ENCODE measurements around the gene WASHC4. TPM values are rescaled to one million over a fixed set of nuclear protein-coding genes. Genes with fewer than 3 reads are reported as not detected.

WASHC4 gene
- total and polyA plus RNA-seq, 2 donors (not counting 3 experiments of a cell fraction or from before 2014, with no cell fraction given), result 30.4 to 123 TPM

GRCh38 chr12:105204916-105205315 lies 97.4 kb downstream of the WASHC4 start:
- no peaks in the 10 kb centered on the region for H3K9me1 ChIP-seq (replicated peaks; ENCODE audit: control insufficient read depth, extremely low read depth, insufficient read depth, low read length)
- no peaks in the 10 kb centered on the region for H3K27me3 ChIP-seq (ENCODE audit: control insufficient read depth in 2 of 2, insufficient read depth in 2 of 2, low read length in 2 of 2)
- no peaks in the 10 kb centered on the region for H3K9me3 ChIP-seq (replicated peaks; ENCODE audit: control insufficient read depth, insufficient read depth, low read length)
- dilution Hi-C loops (cut with MboI; ENCODE audit: extremely low pct_ligation_motif_present, low sequenced_read_pairs), result no loop called here
- no peaks in the 10 kb centered on the region for H3K79me2 ChIP-seq (ENCODE audit: control insufficient read depth, insufficient read depth, low read length)
- no peak for TF ChIP-seq MYC (IDR thresholded peaks at IDR 0.05; ENCODE audit: low read depth, low read length)
- no peak for TF ChIP-seq EZH2 (IDR thresholded peaks at IDR 0.05; ENCODE audit: borderline replicate concordance, low read depth, low read length, severe bottlenecking)
- TF ChIP-seq POLR2A (IDR thresholded peaks at IDR 0.05; ENCODE audit: low read depth, low read length), result no peak
- no peak for TF ChIP-seq POLR2AphosphoS5 (IDR thresholded peaks at IDR 0.05; ENCODE audit: insufficient read depth, low read depth, low read length)
- no peak for TF ChIP-seq CTCF (IDR thresholded peaks at IDR 0.05; ENCODE audit: extremely low read depth in 1 of 2, insufficient read depth in 1 of 2, low read depth in 1 of 2, low read length in 2 of 2)
- no peak for TF ChIP-seq FOS (IDR thresholded peaks at IDR 0.05; ENCODE audit: borderline replicate concordance, insufficient read depth, low read length)
- no peak for TF ChIP-seq MAX (IDR thresholded peaks at IDR 0.05; ENCODE audit: insufficient read depth, insufficient read length)
- no peak for TF ChIP-seq GATA2 (IDR thresholded peaks at IDR 0.05; ENCODE audit: insufficient read depth, insufficient read length, low read depth, low read length)
- TF ChIP-seq JUN (IDR thresholded peaks at IDR 0.05; ENCODE audit: borderline replicate concordance, insufficient read depth, insufficient read length, low read depth), result no peak
- no peak overlapping the region for H2AFZ ChIP-seq (ENCODE audit: low read depth, low read length)
- H3K4me2 ChIP-seq (ENCODE audit: insufficient read depth, low read length), result no peak overlapping the region
- CTCF ChIA-PET, result interaction anchor here (0.9 to 3.2 kb wide), 4 partner anchors 130 to 189 kb away, joined by 3 to 26 read pairs (median 4); no protein-coding TSS in a partner anchor
- no peak overlapping the region for H3K27ac ChIP-seq (ENCODE audit: insufficient read depth, low read depth, low read length)
- no peak overlapping the region for H3K9ac ChIP-seq (replicated peaks; ENCODE audit: extremely low read depth, insufficient read depth, low read length)
- POLR2A ChIA-PET, result interaction anchor here (0.6 kb wide), 1 partner anchor 16 kb away, joined by 3 read pairs; no protein-coding TSS in a partner anchor
- peak; percentile 71 for FAIRE-seq
- H3K4me1 ChIP-seq (ENCODE audit: control insufficient read depth, extremely low read depth, insufficient read depth, low read length), result no peaks in the 10 kb centered on the region
- DNase-seq (ENCODE audit: low read depth, low spot score), result peak; percentile 58
- no peak overlapping the region for H3K4me3 ChIP-seq (replicated peaks in 1 of 3; ENCODE audit: insufficient read depth in 1 of 3, low read depth in 1 of 3, low read length in 3 of 3)
- intact Hi-C loops (cut with micrococcal nuclease), result loop anchor here (2.0 kb wide), 1 partner anchor 178 kb away; no protein-coding TSS in a partner anchor
- H4K20me1 ChIP-seq (replicated peaks; ENCODE audit: control insufficient read depth, extremely low read depth, insufficient read depth, low read length), result no peaks in the 10 kb centered on the region
- BruUV-seq (replicated peaks), result no TSS peak
- peaks cover 0 to 17% of the 10 kb centered on the region in 2 experiments for H3K36me3 ChIP-seq (ENCODE audit: control insufficient read depth in 2 of 2, extremely low read depth in 1 of 2, insufficient read depth in 2 of 2, low read length in 2 of 2)
